Activated CD4-positive, alpha-beta T cell treated with anti-CD3 and anti-CD28 coated beads for 24 hours (primary cell): ENCODE data around the gene RAMAC.
"Not testable (repeated sequence)": the region's sequence is repeated elsewhere in the genome, so short reads cannot be mapped to it uniquely, and the experiment has no call there.

Experiments
- DNase-seq, 2 donors: peaks; one replicate each; pipeline ENCODE4 v3.0.0-alpha.2; 2020; ENCODE audit warnings: low read depth in 2 of 2

RAMAC gene

DNA sequence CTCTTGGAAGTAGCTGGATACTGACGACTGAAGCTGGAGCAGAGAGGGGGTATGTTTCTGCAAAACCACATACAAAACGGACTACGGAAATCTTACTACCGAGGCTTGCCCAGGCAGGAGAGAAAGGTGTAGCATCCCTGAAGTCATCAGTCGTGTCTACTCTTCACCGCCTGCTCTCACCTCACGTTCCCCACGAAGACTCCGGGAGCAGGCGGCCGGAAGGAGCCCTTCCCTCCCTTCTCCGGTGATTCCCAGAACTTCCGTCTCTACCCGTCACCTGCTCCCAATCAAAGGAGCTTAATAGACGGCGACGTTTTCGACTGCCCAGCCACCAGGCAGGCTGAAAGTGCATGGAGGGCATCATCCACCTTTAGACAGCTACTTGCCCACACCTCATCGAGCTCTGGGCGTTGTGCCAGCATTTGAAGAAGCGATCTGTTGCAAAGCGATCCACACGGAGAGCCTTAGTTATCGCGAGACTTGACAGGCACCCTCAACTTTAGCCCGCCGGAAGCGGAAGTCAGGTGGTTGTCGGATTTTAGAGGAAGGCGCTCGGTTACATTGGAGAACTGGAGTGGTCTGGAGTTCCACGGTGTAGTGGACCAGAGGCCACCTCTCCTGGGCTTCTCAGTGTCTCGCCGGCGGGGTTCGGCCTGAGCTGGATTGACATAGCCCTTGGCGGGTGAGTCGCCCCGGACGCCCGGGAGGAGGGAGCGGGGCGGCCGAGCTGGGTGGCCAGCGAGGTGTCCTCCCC is at the start of gene RAMAC:
Gene RAMAC, plus strand, starts transcription at position 523 of the 754 bp plus-strand sequence. CDS start 2,809 bp downstream, outside the sequence.
- DNase-seq = peak; percentile 77 to 82

DNA sequence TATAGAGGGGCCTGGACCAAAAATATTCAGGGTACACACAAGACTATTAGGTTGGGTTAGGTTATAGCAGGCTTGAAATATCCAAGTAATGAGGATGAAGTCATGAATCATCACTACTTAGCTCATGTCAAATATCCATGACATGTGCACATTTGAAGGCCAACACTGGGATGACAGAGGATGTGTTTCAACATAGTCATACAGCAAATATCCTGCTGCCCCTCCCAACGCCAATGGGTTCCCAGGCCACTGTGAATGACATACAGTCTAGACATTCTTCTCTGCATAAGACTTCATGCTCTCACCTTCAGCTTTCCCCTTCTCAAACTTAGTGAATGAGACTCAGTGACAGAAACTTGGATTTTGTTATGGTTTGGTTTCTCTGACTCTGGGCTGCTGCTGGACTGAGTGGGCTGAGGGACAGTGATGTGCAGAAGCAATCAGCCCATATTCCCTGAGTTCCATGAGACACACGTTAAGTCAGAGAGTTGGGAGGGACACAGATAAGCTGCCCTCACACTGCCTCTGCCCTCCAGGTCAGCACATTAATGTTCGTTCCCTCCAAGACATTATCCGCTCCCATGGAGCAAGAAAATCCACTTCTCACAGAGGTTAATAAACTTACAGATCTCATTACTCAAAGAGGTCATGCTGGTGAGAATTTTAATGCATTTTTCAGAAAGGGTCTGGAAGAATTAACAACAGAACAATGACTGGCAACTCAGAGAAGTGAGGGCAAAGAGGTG is 48.9 kb upstream of the RAMAC start:
- DNase-seq = no peak

DNA sequence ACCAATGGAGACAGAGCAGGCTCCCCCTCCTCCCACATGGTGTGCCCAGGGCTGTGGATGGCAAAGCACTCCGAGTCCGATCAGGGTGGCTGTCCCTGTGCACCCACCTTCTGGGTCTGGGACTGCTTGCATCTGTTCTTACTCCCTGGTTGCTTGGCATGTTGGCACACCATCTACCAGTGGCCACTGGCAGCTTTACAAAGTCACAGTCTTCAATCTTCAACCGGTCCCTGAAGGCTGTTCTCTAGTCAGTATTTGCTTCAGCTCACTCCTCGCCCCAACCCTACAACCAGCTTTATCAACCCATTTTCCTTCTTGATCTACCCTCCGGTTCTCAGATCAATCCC is 48.3 kb upstream of the RAMAC start:
- no peak for DNase-seq

DNA sequence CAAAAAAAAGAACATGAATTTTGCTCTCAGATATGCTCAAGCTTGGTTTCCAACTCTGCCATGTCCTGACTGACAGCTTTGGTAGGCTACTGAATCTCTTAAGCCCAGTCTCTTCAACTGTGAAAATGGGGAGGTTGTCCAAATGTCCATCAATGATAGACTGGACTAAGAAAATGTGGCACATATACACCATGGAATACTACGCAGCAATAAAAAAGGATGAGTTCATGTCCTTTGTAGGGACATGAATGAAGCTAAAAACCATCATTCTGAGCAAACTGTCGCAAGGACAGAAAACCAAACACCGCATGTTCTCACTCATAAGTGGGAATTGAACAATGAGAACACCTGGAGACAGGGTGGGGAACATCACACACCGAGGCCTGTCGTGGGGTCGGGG is 46.3 kb upstream of the RAMAC start:
- not testable (repeated sequence) for DNase-seq

GRCh38 chr15:82942691-82943090 is 43.3 kb upstream of the RAMAC start:
- DNase-seq = no peak

GRCh38 chr15:82943176-82943575 is 42.8 kb upstream of the RAMAC start:
- DNase-seq = no peak

- DNase-seq = no peak
Measured at GRCh38 chr15:82944056-82944455, 42.0 kb upstream of the RAMAC start.

DNA sequence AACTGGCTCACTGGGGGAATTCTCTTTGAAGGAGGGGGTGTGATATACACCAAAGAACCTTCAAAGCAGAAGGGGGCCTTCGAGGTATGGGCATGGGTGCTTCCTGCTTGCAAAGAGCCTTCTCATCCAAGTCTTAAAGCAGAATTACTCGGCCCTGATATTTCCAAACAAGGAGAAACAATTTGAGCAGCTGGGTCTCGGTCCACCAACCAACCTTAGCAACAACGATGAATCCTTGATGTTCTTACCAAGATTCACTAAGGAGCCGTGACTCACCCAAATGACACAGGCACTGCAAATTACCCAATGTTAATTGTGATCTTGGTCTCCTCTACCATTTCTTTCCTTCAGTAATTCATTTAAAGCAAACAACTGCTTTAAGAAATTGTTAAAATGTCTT is 41.2 kb upstream of the RAMAC start:
- no peak for DNase-seq

DNA sequence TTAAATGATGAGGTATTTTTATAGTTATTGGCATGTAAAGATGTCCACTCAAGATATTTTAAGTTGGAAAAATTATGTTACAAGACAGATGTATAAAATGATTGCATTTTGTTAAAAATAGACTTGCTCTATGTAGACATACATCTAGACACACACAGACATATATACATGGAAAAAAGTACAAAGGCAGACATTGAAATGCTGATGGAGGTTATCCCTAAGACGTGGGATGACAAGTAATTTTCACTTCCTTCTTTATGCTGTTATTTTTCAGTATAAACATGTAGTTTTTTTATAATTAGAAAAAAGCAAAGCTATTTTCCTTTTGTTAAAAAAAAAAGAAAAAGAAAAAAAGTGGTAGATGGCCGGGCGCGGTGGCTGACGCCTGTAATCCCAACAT is 40.7 kb upstream of the RAMAC start:
- no peak for DNase-seq

- no peak for DNase-seq
Measured at GRCh38 chr15:82946155-82946701, 39.8 kb upstream of the RAMAC start.

DNA sequence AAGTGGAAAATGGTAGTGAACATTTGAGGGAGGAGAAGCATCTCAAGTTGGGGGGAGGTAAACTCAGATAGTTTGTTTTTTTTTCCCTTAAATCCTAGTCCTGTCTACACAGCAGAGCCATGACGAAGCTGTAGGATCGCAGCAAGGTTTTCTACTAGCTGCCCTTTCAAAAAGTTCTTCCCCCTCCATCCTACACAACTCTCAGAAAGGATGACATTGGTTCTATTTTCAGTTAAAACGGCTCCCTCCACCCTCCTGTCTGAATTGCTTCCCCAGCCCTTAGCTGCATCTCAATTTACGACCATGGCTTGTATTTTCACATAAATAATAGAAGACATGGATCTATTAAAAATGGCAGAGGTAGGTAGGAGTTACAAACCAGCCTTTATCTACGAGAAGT is 35.7 kb upstream of the RAMAC start:
- DNase-seq = no peak

GRCh38 chr15:82950746-82951370 is 35.2 kb upstream of the RAMAC start:
- DNase-seq = no peak

- DNase-seq = no peak
Measured at GRCh38 chr15:82951472-82952157, 34.4 kb upstream of the RAMAC start.

DNA sequence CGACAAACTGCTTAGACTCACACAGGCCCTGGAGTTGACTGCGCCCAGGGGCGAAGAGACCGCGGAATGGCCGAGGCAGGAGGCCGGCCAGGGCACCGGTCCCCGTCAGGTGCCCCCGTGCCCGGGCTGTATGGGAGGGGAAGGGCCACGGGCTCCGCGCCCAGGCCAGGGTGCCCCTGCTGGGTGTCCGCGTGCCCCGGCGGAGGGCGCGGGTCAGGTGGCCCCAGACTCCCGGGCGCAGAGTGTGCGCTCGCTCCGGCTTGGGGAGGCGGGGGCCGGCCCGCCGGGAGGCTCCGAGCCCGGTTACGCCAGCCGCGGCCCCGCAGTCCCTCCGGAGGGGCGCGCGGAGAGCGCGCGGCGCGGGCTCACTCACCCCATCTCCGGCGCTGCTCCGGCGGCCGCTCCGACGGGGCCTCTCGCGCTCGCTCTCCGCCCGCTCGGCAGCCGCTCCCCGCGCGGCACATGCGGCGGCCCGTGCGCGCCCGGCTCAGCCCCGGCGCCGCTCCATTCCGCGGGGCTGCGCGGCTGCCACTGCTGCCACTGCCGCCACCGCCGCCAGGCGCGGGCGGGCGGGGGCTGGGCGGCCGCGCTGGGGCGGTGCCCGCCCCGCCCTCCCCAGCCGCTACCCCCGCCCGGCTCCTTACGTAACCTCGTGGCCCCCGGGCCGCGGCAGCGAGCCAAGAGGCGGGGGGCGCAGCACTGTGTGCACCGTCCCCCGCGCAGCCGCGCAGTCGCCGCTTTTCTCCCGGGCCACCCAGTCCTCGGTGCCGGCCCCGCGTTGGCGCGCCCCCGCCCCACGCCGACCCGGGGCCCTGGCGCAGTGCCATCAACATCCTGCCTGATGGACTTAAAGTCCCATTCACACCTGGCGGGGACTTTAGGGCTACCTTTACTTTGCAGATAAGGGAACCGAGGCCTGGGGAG is 33.6 kb upstream of the RAMAC start, which contains the start of gene HOMER2:
Gene HOMER2, minus strand, starts transcription at position 563 of the 924 bp plus-strand sequence. Its CDS starts 185 bp downstream, at position 378.
- DNase-seq = no peak

DNA sequence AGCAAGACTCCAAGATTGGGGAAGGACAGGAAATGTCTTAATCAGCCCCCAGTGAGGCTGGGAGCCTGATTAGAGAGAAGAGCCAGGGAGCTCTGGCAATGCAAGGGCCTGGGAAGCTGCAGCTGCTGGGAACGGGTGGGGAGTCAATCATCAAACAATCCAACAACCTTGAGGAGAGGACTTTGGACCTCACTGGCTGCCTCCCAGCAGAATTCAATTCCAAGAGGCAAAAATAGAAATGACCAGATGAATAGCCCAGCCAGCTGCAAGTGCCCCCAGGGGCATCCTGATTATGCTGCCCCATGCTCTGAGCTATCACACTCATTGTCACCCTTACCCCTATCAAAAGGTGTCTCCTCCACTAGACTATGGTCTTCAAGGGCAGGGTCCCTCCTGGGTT is 27.4 kb upstream of the RAMAC start:
- no peak for DNase-seq

DNA sequence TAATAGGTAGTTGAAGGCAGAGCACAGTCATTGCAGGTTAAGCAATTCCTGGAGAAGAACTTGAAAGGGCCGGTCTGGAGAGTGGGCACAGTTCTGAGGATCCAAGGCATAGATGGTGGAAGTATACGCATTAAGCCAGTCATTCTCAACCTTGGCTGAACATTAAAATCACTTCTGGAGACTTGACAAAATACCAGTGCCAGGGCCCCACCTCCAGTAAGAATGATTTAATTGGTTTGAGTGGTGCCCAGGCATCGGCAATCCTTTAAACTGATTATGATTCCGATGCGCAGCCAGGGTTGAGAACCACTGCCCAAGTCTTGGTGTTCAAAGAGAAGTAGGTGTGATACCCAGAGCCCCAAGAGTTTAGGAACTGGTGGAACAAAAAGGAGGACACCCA is 26.6 kb upstream of the RAMAC start:
- DNase-seq = no peak

GRCh38 chr15:82960766-82961165 is 25.2 kb upstream of the RAMAC start:
- DNase-seq = no peak

- DNase-seq = no peak
Measured at GRCh38 chr15:82963471-82964341, 22.3 kb upstream of the RAMAC start.

DNA sequence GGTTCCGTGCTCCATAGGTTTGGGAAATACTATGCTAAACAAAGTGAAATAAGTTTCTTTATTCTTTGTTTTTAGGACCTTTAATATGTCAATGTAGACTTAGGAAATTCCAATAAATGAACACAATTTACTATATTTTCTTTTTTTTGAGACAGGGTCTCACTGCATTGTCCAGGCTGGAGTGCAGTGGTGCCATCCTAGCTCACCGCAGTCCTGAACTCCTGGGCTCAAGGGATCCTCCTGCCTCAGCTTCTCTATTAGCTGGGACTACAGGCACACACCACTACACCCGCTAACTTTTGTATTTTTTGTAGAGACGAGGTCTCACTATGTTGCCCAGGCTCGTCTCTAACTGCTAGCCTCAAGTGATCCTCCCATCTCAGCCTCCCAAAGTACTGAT is 21.1 kb upstream of the RAMAC start:
- no peak for DNase-seq

GRCh38 chr15:82966671-82967071 is 19.3 kb upstream of the RAMAC start:
- no peak for DNase-seq
